Measurements from ENCODE around the gene HDAC4.

HDAC4 gene

GRCh38 chr2:239130041-239130440 is 270.8 kb downstream of the HDAC4 start:
- DNase-seq: no peak

- DNase-seq: no peak
Observed at GRCh38 chr2:239129147-239129920, 271.5 kb downstream of the HDAC4 start.

GRCh38 chr2:239128706-239129105 is 272.1 kb downstream of the HDAC4 start:
- no peak for DNase-seq

- DNase-seq: no peak
Observed at GRCh38 chr2:239127513-239127912, 273.3 kb downstream of the HDAC4 start.

GRCh38 chr2:239125726-239126675 is 274.8 kb downstream of the HDAC4 start:
- no peak for DNase-seq

- DNase-seq: no peak
Observed at GRCh38 chr2:239124152-239124899, 276.5 kb downstream of the HDAC4 start.

GRCh38 chr2:239122421-239123110 is 278.3 kb downstream of the HDAC4 start:
- DNase-seq: no peak

- DNase-seq: no peak
Observed at GRCh38 chr2:239121600-239122012, 279.2 kb downstream of the HDAC4 start.

- DNase-seq: no peak
Observed at GRCh38 chr2:239120664-239121063, 280.2 kb downstream of the HDAC4 start.

- no peak for DNase-seq
Observed at GRCh38 chr2:239119346-239120126, 281.3 kb downstream of the HDAC4 start.

GRCh38 chr2:239118675-239119211 is 282.1 kb downstream of the HDAC4 start:
- DNase-seq: no peak

GRCh38 chr2:239118264-239118663 is 282.6 kb downstream of the HDAC4 start:
- no peak for DNase-seq

GRCh38 chr2:239117831-239118230 is 283.0 kb downstream of the HDAC4 start:
- DNase-seq: no peak

- no peak for DNase-seq
Observed at GRCh38 chr2:239116456-239117246, 284.2 kb downstream of the HDAC4 start.

GRCh38 chr2:239115616-239116015 is 285.2 kb downstream of the HDAC4 start:
- DNase-seq: no peak

GRCh38 chr2:239114616-239115265 is 286.1 kb downstream of the HDAC4 start:
- peak in 1 of 3 experiments; percentile 24 for DNase-seq

- DNase-seq: peak in 2 of 3 experiments; percentile 29 to 54
Observed at GRCh38 chr2:239114119-239114581, 286.7 kb downstream of the HDAC4 start.

- peak in 1 of 3 experiments; percentile 56 for DNase-seq
Observed at GRCh38 chr2:239113615-239114014, 287.2 kb downstream of the HDAC4 start.

- DNase-seq: peak in 2 of 3 experiments; percentile 39 to 58
Observed at GRCh38 chr2:239113171-239113570, 287.6 kb downstream of the HDAC4 start.

Measured in NCI-H1417 (cell line).